AG04450 (cell line): ENCODE data around the gene MAPK9. TPM values are rescaled to one million over a fixed set of nuclear protein-coding genes. Genes with fewer than 3 reads are reported as not detected.

Experiments used
- CTCF ChIA-PET: fragments of 300-600, 350-600 bp; formaldehyde crosslinking; extraction: SDS; loops from one replicate; lab custom pipeline; 2022; ENCODE audit warnings: antibody characterized with exemption, inconsistent platforms; lab: Charles Lee
- POLR2A ChIA-PET: fragments of 350-600 bp; formaldehyde crosslinking; extraction: SDS; loops from one replicate; lab custom pipeline; 2021; ENCODE audit warnings: antibody characterized with exemption, inconsistent platforms; lab: Yijun Ruan, JAX
- DNase-seq: peaks from one replicate; pipeline ENCODE4 v3.0.0-alpha.2; 2011; ENCODE audit warnings: low read depth, low spot score
- H3K27ac ChIP-seq: one replicate; pipeline ENCODE4 v1.5.1; 2012; ENCODE audit warnings: low read depth, low read length, control low read depth
- H3K27me3 ChIP-seq: one replicate; pipeline ENCODE4 v1.6.0; 2012; ENCODE audit warnings: low read length; ENCODE audit not compliant: control insufficient read depth, insufficient read depth
- H3K4me3 ChIP-seq: 2 replicates; pipeline ENCODE4 v1.5.1; 2011; ENCODE audit warnings: mild to moderate bottlenecking, low read depth, low read length, control low read depth
- H3K9me3 ChIP-seq: 2 replicates; pipeline ENCODE4 v1.5.1; 2012; ENCODE audit warnings: low read length; ENCODE audit not compliant: control insufficient read depth, insufficient read depth
- polyA minus RNA-seq: library from RNA; depleted of rRNA, polyadenylated mRNA; stranded (reverse); fragments of >200 nt; gene quantifications from 2 replicates; pipeline ENCODE4 v1.2.3, GENCODE V29; 2011; rRNA and poly(A)+ RNA removed
- polyA plus RNA-seq: library from polyadenylated mRNA; depleted of rRNA; stranded (reverse); fragments of >200 nt; gene quantifications from 2 replicates; pipeline ENCODE4 v1.2.3, GENCODE V29; 2011; rRNA removed
- TF ChIP-seq, protein P1 (sequence below): IDR thresholded peaks from 2 replicates; pipeline ENCODE4 v1.5.1; 2011; ENCODE audit warnings: low read depth, low read length, control low read depth, inconsistent platforms

Gene MAPK9
- polyA plus RNA-seq (31.1 and 35.1 TPM in 2 replicates), polyA minus RNA-seq (34.2 and 44.6 TPM in 2 replicates)

DNA sequence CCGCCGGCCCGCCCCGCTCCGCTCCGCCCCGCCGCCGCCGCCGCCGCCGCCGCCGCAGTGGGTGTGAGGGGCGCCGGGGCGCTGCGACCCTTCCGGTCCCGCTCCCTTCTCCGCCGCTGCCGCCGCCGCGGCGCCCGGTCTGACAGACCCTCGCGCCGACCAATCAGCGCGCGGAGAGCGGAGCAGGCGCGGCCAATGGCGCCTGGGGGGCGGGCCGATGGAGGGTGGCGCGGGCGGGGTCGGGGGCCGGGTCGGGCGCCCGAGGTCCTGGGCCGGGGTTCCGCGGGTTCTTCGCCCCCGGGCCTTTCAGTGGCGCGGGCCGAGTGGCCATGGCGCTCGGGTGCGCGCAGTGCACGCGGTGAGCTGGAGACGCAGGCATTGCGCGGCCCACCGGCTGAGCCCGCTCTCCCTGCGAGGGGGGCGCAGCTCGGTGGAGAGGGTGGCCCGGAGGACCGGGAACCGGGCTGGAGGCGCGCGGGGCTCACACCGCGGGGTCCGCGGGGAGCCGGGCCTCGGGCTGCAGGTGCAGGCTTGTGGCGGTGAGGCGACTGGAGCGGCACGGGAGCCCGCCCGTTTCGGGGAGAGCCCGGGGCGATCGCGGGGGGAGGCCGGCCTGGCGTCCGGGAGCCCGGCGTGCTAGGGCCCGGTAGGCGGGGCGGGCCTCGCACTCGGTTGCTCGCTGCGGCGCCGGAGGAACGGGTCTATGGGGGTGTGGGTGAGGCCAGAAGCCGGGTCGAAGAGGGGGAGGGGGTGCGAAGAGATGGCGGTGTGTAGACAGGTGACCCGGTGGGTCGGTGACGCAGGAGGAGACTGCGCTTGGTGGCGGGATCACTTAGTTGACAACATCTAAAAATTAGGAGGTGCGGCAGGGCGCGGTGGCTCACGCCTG lies at the start of gene MAPK9:
TSS of gene MAPK9 (minus strand) at position 141 of the 889 bp plus-strand sequence. CDS start 11,522 bp downstream, outside the sequence.
- H3K27ac ChIP-seq, result no peak within 1 kb of the TSS
- peak within 1 kb of the TSS; percentile 78 for H3K4me3 ChIP-seq
- POLR2A ChIA-PET, result no interaction called here
- no peaks in the 10 kb centered on the region for H3K27me3 ChIP-seq
- H3K9me3 ChIP-seq, result no peaks in the 10 kb centered on the region
- TF ChIP-seq, protein P1, sequence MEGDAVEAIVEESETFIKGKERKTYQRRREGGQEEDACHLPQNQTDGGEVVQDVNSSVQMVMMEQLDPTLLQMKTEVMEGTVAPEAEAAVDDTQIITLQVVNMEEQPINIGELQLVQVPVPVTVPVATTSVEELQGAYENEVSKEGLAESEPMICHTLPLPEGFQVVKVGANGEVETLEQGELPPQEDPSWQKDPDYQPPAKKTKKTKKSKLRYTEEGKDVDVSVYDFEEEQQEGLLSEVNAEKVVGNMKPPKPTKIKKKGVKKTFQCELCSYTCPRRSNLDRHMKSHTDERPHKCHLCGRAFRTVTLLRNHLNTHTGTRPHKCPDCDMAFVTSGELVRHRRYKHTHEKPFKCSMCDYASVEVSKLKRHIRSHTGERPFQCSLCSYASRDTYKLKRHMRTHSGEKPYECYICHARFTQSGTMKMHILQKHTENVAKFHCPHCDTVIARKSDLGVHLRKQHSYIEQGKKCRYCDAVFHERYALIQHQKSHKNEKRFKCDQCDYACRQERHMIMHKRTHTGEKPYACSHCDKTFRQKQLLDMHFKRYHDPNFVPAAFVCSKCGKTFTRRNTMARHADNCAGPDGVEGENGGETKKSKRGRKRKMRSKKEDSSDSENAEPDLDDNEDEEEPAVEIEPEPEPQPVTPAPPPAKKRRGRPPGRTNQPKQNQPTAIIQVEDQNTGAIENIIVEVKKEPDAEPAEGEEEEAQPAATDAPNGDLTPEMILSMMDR, result no peak
- CTCF ChIA-PET, result interaction anchor here (0.5 to 5.4 kb wide), 14 partner anchors 13 to 432 kb away, joined by 3 to 160 read pairs (median 6); no protein-coding TSS in a partner anchor
- no peak for DNase-seq

DNA sequence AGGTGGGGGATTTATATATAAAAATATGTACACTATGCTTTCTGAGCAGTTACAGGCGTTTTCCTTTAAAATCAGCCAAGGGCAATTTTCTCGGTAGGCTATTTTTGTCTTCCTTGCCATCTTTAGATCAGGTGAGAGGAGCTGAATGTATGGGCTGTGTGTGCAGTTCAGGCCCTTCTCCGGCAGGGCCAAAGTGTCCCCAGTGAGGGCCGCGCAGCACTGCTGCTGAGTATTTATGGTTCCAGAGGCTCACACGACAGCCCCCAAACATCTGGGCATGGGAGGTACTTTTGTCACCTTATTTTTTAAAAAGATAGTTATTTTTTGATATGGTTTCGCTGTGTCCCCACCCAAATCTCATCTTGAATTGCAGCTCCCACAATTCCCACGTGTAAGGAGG lies 49.7 kb upstream of the MAPK9 start:
- Histone ChIP-seq H3K27me3 (no peaks in the 10 kb centered on the region), H3K27ac (no peak overlapping the region), H3K4me3 (no peak overlapping the region), H3K9me3 (no peaks in the 10 kb centered on the region; the same call in 1 of the 2 replicates)
- ChIA-PET CTCF (interaction anchor here (0.7 to 1.4 kb wide), 3 partner anchors 10 to 129 kb away, joined by 5 read pairs; no protein-coding TSS in a partner anchor), POLR2A (no interaction called here)
- TF ChIP-seq, protein P1, result no peak
- no peak for DNase-seq

DNA sequence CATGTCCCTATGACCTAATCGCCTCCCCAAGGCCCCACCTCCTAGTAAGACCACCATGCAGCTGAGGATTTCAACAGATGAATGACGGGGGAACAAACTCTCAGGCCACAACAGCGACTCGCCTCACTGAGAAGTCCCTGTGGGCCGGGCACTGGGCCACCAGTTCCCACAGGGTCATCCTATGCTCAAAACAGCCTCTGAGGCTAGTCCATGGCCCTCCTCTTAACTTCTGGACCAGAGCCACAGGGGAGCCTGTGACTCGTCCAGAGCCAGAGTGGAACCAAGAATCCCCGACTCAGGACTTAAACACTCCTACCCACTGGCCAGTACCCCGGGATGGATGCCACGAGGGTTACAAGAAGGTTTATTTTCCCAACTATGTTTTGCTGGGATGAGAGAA lies 49.0 kb upstream of the MAPK9 start:
- ChIA-PET CTCF (interaction anchor here (0.9 to 1.4 kb wide), 2 partner anchors 12 to 24 kb away, joined by 3 to 5 read pairs; no protein-coding TSS in a partner anchor), POLR2A (no interaction called here)
- TF ChIP-seq, protein P1, result no peak
- DNase-seq, result no peak
- H3K4me3 ChIP-seq, result no peak overlapping the region
- no peaks in the 10 kb centered on the region; the same call in 1 of the 2 replicates for H3K9me3 ChIP-seq
- no peaks in the 10 kb centered on the region for H3K27me3 ChIP-seq
- no peak overlapping the region for H3K27ac ChIP-seq

DNA sequence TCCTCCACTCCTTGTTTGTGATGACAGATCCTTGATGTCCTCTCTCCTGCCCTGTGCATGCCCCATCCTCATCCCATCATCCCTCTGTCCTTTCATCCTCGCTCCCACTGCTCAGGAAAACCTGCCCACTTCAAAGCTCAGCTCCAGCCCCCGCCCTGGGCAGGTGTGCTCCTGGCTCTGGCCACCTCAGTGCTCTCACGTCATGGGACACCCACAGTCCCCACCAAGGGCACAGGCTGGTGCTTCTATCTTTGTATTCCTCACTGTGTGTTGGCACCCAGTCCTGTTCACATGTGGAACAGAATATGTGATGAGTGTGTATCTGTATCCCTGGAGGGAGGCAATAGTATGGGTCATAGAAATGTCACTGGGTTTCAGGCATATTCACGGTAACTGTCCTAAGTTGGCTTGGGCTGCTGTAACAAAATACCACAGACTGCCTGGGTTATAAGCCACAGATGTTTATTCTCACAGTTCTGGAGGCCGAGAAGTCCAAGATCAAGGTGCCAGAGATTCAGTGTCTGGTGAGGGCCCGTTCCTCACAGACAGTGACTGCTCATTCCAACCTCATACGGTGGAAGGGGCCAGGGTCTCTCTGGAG lies 47.8 kb upstream of the MAPK9 start:
- H3K9me3 ChIP-seq, result no peaks in the 10 kb centered on the region; the same call in 1 of the 2 replicates
- H3K4me3 ChIP-seq, result no peak overlapping the region
- TF ChIP-seq, protein P1, result no peak
- no peak for DNase-seq
- H3K27me3 ChIP-seq, result no peaks in the 10 kb centered on the region
- ChIA-PET CTCF (interaction anchor here (0.9 kb wide), 1 partner anchor 11 kb away, joined by 3 read pairs; no protein-coding TSS in a partner anchor), POLR2A (no interaction called here)
- H3K27ac ChIP-seq, result no peak overlapping the region
